Daoy (cell line): Measurements from ENCODE around the gene ASTL. TPM values are rescaled to one million over a fixed set of nuclear protein-coding genes. Genes with fewer than 3 reads are reported as not detected.
A peak's percentile ranks its signal among the peaks of the same experiment; 100 is the strongest.

Experiments used
- DNase-seq: peaks from one replicate; pipeline ENCODE4 v3.0.0-alpha.2; 2015; ENCODE audit warnings: low read depth
- total RNA-seq: library from RNA; depleted of rRNA; stranded (reverse); fragments of >200 nt; shearing (Covaris generic); gene quantifications from 2 replicates; pipeline ENCODE4 v1.2.3, GENCODE V29; 2014

ASTL gene
- total RNA-seq, 1 experiment from 2014 or later: not detected

GRCh38 chr2:96130483-96130882 is 7.8 kb downstream of the ASTL start:
- DNase-seq: no peak

GRCh38 chr2:96129528-96130120 is 8.7 kb downstream of the ASTL start:
- DNase-seq: peak; percentile 33

- DNase-seq: no peak
Observed at GRCh38 chr2:96128456-96128855, 9.8 kb downstream of the ASTL start.

GRCh38 chr2:96124406-96125265 is 13.7 kb downstream of the ASTL start:
- DNase-seq: no peak

GRCh38 chr2:96123936-96124335 is 14.4 kb downstream of the ASTL start:
- DNase-seq: no peak

- no peak for DNase-seq
Observed at GRCh38 chr2:96123290-96123689, 15.0 kb downstream of the ASTL start.

- no peak for DNase-seq
Observed at GRCh38 chr2:96122391-96122790, 15.9 kb downstream of the ASTL start.

GRCh38 chr2:96121414-96121813 is 16.9 kb downstream of the ASTL start:
- DNase-seq: no peak

- DNase-seq: no peak
Observed at GRCh38 chr2:96120991-96121390, 17.3 kb downstream of the ASTL start.

GRCh38 chr2:96120091-96120720 is 18.1 kb downstream of the ASTL start:
- no peak for DNase-seq

- DNase-seq: no peak
Observed at GRCh38 chr2:96119389-96119751, 18.9 kb downstream of the ASTL start.

- DNase-seq: no peak
Observed at GRCh38 chr2:96118698-96119388, 19.5 kb downstream of the ASTL start.

GRCh38 chr2:96117701-96118588 is 20.4 kb downstream of the ASTL start:
- peak; percentile 27 for DNase-seq

- DNase-seq: peak; percentile 67
Observed at GRCh38 chr2:96116879-96117533, 21.3 kb downstream of the ASTL start.

- peak; percentile 71 for DNase-seq
Observed at GRCh38 chr2:96116424-96116878, 21.9 kb downstream of the ASTL start, which contains the start of gene ADRA2B. TSS of gene ADRA2B (minus strand) at chr2:96116571. CDS start at chr2:96116149, 422 bp downstream.

- no peak for DNase-seq
Observed at GRCh38 chr2:96115631-96116423, 22.5 kb downstream of the ASTL start.

GRCh38 chr2:96114903-96115581 is 23.3 kb downstream of the ASTL start:
- DNase-seq: no peak

GRCh38 chr2:96114546-96114902 is 23.8 kb downstream of the ASTL start:
- DNase-seq: no peak

GRCh38 chr2:96113951-96114350 is 24.4 kb downstream of the ASTL start:
- no peak for DNase-seq
